Panc1 (cell line): Measurements from ENCODE around the gene STARD5. TPM values are rescaled to one million over a fixed set of nuclear protein-coding genes. Genes with fewer than 3 reads are reported as not detected.

Experiments
- ATAC-seq: fragments of 200-7000 bp; cut with Tn5 transposase; 2 replicates; pipeline ENCODE4 v1.9.1; 2020; ENCODE audit warnings: mild to moderate bottlenecking, moderate library complexity
- BruUV-seq: library from RNA; stranded (reverse); fragments of 400-500 nt; replicated peaks from 2 replicates; lab custom pipeline; 2021; lab: Mats Ljungman, UMichigan
- CTCF ChIA-PET: fragments of 300-600 bp; sonication (Branson Sonifier 250); formaldehyde crosslinking; loops from one replicate; lab custom pipeline; 2022; ENCODE audit warnings: antibody characterized with exemption; lab: Charles Lee
- POLR2A ChIA-PET: fragments of 300-600 bp; sonication (Branson Sonifier 250); formaldehyde crosslinking; loops from one replicate; lab custom pipeline; 2022; ENCODE audit warnings: antibody characterized with exemption; lab: Charles Lee
- DNase-seq: peaks from one replicate; pipeline ENCODE4 v3.0.0-alpha.2; 2010; ENCODE audit warnings: low read depth, low spot score
- H3K27ac ChIP-seq: 2 replicates; pipeline ENCODE4 v1.5.1; 2011; ENCODE audit warnings: mild to moderate bottlenecking, low read length, inconsistent platforms
- H3K27me3 ChIP-seq: fragments of 200-500 bp; sonication (Bioruptor generic); 2 replicates; pipeline ENCODE4 v1.6.0; 2014; ENCODE audit warnings: low read length, inconsistent platforms; ENCODE audit not compliant: control insufficient read depth, insufficient read depth
- H3K36me3 ChIP-seq: fragments of 200-500 bp; sonication (Bioruptor generic); 2 replicates; pipeline ENCODE4 v1.5.1; 2014; ENCODE audit warnings: inconsistent platforms, mild to moderate bottlenecking, low read length, moderate library complexity; ENCODE audit not compliant: control insufficient read depth, insufficient read depth
- H3K4me1 ChIP-seq: 2 replicates; pipeline ENCODE4 v1.5.1; 2011; ENCODE audit warnings: inconsistent platforms, mild to moderate bottlenecking, low read length, moderate library complexity; ENCODE audit not compliant: control insufficient read depth, insufficient read depth
- H3K4me3 ChIP-seq, 2 experiments: 2 replicates each; pipeline ENCODE4 v1.5.1; 2011 to 2012; ENCODE audit warnings: low read depth in 2 of 2, low read length in 2 of 2, mild to moderate bottlenecking in 2 of 2, inconsistent platforms in 1 of 2, moderate library complexity in 1 of 2
- H3K9me3 ChIP-seq: fragments of 200-500 bp; sonication (Bioruptor generic); 2 replicates; pipeline ENCODE4 v1.5.1; 2014; ENCODE audit warnings: low read depth, mild to moderate bottlenecking, inconsistent platforms, low read length, moderate library complexity; ENCODE audit not compliant: control insufficient read depth, insufficient read depth
- POLR2AphosphoS5 ChIP-seq: IDR thresholded peaks from 2 replicates; pipeline ENCODE4 v1.6.1; 2012; ENCODE audit warnings: mild to moderate bottlenecking, low read depth, low read length, moderate library complexity
- SIN3A ChIP-seq: IDR thresholded peaks from 2 replicates; pipeline ENCODE4 v1.6.1; 2012; ENCODE audit warnings: low read depth, mild to moderate bottlenecking, low read length, moderate library complexity, borderline replicate concordance; ENCODE audit not compliant: insufficient read depth
- TCF7L2 ChIP-seq: IDR thresholded peaks from 2 replicates; pipeline ENCODE4 v1.6.1; 2011; ENCODE audit warnings: mild to moderate bottlenecking, low read depth, low read length, inconsistent platforms
- in situ Hi-C: cut with HindIII; loops from 2 replicates; pipeline ENCODE4 v1.10.0; 2016; ENCODE audit warnings: low sequenced_read_pairs, low pct_unique_long_range_greater_than_20kb
- intact Hi-C: fragments of 100-400 bp; cut with micrococcal nuclease; formaldehyde crosslinking; loops from one replicate; pipeline ENCODE4 v1.10.0; 2022; ENCODE audit not compliant: unreplicated experiment
- total RNA-seq: library from RNA; stranded (reverse); gene quantifications from one replicate; pipeline ENCODE4 v1.2.1, GENCODE V29; 2021; ENCODE audit not compliant: unreplicated experiment
- TF ChIP-seq, protein P1 (sequence below): fragments of 450-650 bp; IDR thresholded peaks from 2 replicates; pipeline ENCODE4 v1.5.1; 2017; ENCODE audit warnings: mild to moderate bottlenecking
- TF ChIP-seq, protein P2 (sequence below), 2 experiments: IDR thresholded peaks; 2 replicates each; pipeline ENCODE4 v1.6.1; 2011 to 2012; ENCODE audit warnings: low read depth in 2 of 2, control low read depth in 1 of 2, low read length in 1 of 2, mild to moderate bottlenecking in 1 of 2, moderate library complexity in 1 of 2; ENCODE audit not compliant: insufficient read depth in 1 of 2

Gene STARD5
- total RNA-seq, 1 experiment from 2014 or later = 2.9 TPM

DNA sequence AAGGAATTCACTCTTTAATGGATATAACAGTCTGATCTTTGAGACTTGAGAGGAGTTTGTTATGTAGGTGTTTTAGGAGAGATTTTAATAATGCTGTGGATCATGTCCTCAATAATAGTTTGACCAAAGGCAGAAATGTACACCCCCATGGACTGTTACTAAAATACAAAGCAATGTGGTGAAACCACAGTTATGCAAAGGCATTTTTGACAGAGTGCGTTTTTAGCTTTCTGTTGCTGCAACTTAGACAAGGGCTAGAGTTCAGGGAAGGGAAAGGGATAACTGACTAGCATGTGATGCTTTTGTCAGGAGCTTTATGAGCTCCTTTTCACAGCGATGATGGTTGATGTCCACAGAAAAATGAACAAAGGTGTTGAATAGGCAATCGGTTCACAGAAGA, 3.6 kb upstream of the STARD5 start:
- Histone ChIP-seq H3K9me3 (no peaks in the 10 kb centered on the region), H3K4me1 (0 out of 2 replicates have a peak, but pooled peaks cover 3% of the 10 kb centered on the region), H3K27me3 (no peaks in the 10 kb centered on the region), H3K27ac (no peak overlapping the region), H3K4me3 (no peak overlapping the region), H3K36me3 (no peaks in the 10 kb centered on the region; the same call in 1 of the 2 replicates)
- TF ChIP-seq SIN3A (no peak), POLR2AphosphoS5 (no peak), TCF7L2 (no peak)
- TF ChIP-seq, protein P1, sequence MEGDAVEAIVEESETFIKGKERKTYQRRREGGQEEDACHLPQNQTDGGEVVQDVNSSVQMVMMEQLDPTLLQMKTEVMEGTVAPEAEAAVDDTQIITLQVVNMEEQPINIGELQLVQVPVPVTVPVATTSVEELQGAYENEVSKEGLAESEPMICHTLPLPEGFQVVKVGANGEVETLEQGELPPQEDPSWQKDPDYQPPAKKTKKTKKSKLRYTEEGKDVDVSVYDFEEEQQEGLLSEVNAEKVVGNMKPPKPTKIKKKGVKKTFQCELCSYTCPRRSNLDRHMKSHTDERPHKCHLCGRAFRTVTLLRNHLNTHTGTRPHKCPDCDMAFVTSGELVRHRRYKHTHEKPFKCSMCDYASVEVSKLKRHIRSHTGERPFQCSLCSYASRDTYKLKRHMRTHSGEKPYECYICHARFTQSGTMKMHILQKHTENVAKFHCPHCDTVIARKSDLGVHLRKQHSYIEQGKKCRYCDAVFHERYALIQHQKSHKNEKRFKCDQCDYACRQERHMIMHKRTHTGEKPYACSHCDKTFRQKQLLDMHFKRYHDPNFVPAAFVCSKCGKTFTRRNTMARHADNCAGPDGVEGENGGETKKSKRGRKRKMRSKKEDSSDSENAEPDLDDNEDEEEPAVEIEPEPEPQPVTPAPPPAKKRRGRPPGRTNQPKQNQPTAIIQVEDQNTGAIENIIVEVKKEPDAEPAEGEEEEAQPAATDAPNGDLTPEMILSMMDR = no peak
- TF ChIP-seq, protein P2, sequence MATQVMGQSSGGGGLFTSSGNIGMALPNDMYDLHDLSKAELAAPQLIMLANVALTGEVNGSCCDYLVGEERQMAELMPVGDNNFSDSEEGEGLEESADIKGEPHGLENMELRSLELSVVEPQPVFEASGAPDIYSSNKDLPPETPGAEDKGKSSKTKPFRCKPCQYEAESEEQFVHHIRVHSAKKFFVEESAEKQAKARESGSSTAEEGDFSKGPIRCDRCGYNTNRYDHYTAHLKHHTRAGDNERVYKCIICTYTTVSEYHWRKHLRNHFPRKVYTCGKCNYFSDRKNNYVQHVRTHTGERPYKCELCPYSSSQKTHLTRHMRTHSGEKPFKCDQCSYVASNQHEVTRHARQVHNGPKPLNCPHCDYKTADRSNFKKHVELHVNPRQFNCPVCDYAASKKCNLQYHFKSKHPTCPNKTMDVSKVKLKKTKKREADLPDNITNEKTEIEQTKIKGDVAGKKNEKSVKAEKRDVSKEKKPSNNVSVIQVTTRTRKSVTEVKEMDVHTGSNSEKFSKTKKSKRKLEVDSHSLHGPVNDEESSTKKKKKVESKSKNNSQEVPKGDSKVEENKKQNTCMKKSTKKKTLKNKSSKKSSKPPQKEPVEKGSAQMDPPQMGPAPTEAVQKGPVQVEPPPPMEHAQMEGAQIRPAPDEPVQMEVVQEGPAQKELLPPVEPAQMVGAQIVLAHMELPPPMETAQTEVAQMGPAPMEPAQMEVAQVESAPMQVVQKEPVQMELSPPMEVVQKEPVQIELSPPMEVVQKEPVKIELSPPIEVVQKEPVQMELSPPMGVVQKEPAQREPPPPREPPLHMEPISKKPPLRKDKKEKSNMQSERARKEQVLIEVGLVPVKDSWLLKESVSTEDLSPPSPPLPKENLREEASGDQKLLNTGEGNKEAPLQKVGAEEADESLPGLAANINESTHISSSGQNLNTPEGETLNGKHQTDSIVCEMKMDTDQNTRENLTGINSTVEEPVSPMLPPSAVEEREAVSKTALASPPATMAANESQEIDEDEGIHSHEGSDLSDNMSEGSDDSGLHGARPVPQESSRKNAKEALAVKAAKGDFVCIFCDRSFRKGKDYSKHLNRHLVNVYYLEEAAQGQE (IDR thresholded peaks at IDR 0.05; ENCODE audit: insufficient read depth in 1 of 2, low read depth in 2 of 2, low read length in 1 of 2) = no peak
- no TSS peak for BruUV-seq
- intact Hi-C loops (no loop called here), in situ Hi-C loops (no loop called here)
- ATAC-seq = no peak
- DNase-seq = no peak
- CTCF ChIA-PET = interaction anchor here (1.5 kb wide), 1 partner anchor 61 kb away, joined by 3 read pairs; no protein-coding TSS in a partner anchor
- POLR2A ChIA-PET = no interaction called here

DNA sequence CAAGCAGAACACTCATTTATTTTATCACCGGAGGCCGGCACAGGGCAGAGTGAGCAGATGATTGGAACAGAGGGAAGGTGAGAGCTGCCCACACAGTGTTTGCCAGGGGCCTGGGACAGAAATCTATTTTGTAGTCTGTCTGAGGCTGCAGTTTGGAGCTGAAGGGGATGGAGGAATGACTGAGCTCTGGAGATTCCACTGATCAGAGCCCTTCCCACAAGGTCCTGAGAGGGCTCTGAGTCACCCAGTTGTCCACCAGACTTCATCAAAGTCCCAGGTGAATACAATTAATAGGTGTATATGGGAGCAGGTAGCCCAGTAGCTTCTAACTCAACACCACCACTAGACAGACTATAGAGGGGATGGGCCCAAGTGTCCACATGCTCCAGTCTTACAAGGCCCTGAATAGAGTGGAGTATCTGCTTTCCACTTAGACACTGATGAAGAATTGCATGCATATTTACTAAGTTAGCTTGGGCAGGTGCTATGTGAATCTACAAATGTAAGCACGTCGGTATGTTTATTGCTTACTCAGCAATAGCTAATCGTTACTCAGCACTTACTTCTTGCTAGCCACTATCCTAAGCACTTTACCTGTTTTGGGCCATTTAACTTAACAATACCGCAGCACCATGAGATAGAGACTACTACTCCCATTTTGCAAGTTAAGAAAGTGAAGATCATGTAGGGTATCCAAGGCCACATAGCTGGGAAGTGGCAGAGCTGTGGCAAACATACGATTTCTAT, 2.7 kb upstream of the STARD5 start:
- in situ Hi-C loops (no loop called here), intact Hi-C loops (no loop called here)
- no peaks in the 10 kb centered on the region; the same call in 1 of the 2 replicates for H3K36me3 ChIP-seq
- no peak overlapping the region for H3K27ac ChIP-seq
- TF ChIP-seq, protein P1 = no peak
- no peak for TF ChIP-seq SIN3A
- no peak for TF ChIP-seq TCF7L2
- no peak for TF ChIP-seq POLR2AphosphoS5
- TF ChIP-seq, protein P2 (IDR thresholded peaks at IDR 0.05; ENCODE audit: insufficient read depth in 1 of 2, low read depth in 2 of 2, low read length in 1 of 2) = no peak
- ChIA-PET CTCF (interaction anchor here (1.5 kb wide), 1 partner anchor 61 kb away, joined by 3 read pairs; no protein-coding TSS in a partner anchor), POLR2A (no interaction called here)
- no peak for ATAC-seq
- DNase-seq = no peak
- no peaks in the 10 kb centered on the region for H3K9me3 ChIP-seq
- H3K4me1 ChIP-seq = 0 out of 2 replicates have a peak, but pooled peaks cover 3% of the 10 kb centered on the region
- no peaks in the 10 kb centered on the region for H3K27me3 ChIP-seq
- BruUV-seq = no TSS peak
- no peak overlapping the region for H3K4me3 ChIP-seq
